DND-41 (cell line): ENCODE data around the gene LRTM2.
"Not testable (repeated sequence)": the region's sequence is repeated elsewhere in the genome, so short reads cannot be mapped to it uniquely, and the experiment has no call there.

Experiments
- EZH2 ChIP-seq: IDR thresholded peaks from 3 replicates; pipeline ENCODE4 v1.6.1; 2012; ENCODE audit warnings: borderline replicate concordance, low read depth, mild to moderate bottlenecking, moderate library complexity, low read length, inconsistent platforms; ENCODE audit not compliant: severe bottlenecking
- TF ChIP-seq, protein P1 (sequence below): IDR thresholded peaks from 2 replicates; pipeline ENCODE4 v1.5.1; 2012; ENCODE audit warnings: borderline replicate concordance, low read length, moderate library complexity, mild to moderate bottlenecking; ENCODE audit not compliant: poor library complexity, severe bottlenecking; ENCODE audit errors: extremely low read depth

DNA sequence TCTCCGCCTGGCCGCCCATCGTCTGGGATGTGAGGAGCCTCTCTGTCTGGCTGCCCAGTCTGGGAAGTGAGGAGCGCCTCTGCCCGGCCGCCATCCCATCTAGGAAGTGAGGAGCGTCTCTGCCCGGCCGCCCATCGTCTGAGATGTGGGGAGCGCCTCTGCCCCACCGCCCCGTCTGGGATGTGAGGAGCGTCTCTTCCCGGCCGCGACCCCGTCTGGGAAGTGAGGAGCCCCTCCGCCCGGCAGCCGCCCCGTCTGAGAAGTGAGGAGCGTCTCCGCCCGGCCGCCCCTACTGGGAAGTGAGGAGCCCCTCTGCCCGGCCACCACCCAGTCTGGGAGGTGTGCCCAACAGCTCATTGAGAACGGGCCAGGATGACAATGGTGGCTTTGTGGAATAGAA lies 2.4 kb upstream of the LRTM2 start:
- TF ChIP-seq, protein P1, sequence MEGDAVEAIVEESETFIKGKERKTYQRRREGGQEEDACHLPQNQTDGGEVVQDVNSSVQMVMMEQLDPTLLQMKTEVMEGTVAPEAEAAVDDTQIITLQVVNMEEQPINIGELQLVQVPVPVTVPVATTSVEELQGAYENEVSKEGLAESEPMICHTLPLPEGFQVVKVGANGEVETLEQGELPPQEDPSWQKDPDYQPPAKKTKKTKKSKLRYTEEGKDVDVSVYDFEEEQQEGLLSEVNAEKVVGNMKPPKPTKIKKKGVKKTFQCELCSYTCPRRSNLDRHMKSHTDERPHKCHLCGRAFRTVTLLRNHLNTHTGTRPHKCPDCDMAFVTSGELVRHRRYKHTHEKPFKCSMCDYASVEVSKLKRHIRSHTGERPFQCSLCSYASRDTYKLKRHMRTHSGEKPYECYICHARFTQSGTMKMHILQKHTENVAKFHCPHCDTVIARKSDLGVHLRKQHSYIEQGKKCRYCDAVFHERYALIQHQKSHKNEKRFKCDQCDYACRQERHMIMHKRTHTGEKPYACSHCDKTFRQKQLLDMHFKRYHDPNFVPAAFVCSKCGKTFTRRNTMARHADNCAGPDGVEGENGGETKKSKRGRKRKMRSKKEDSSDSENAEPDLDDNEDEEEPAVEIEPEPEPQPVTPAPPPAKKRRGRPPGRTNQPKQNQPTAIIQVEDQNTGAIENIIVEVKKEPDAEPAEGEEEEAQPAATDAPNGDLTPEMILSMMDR, result not testable (repeated sequence)
- not testable (repeated sequence) for TF ChIP-seq EZH2
